ENCODE measurements around the gene PATL2.
"Not testable (repeated sequence)": the region's sequence is repeated elsewhere in the genome, so short reads cannot be mapped to it uniquely, and the experiment has no call there.

PATL2 gene

DNA sequence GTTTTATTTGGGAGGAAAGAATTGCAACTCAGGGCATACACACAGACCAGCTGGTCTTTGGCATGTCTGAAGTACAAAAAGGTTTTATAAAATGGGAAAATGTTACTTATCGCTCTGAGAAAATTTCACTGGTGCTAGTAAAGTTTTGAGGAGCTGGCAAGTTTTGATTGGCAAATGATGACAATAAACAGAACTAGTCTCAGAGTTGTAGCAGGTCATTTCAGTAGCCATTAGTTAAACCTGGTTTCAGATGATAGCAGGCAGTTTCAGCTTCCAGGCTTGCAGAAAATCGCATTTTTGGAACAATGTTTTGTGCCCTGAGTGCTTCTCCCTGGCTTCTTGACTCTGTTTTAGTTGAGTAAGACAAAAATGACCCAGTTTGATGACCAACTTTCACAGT is 10.9 kb upstream of the PATL2 start:
- H3K9me3 ChIP-seq (ENCODE audit: severe bottlenecking), result no peaks in the 10 kb centered on the region
- H3K27ac ChIP-seq (ENCODE audit: poor library complexity, severe bottlenecking), result no peak overlapping the region
- no peak overlapping the region for H3K4me3 ChIP-seq (ENCODE audit: severe bottlenecking)
- H3K36me3 ChIP-seq (ENCODE audit: low read depth), result peaks cover 20% of the 10 kb centered on the region
- DNase-seq (ENCODE audit: low spot score) (no peak), ATAC-seq (ENCODE audit: low read depth) (no peak)
- H3K4me1 ChIP-seq (ENCODE audit: insufficient read depth, poor library complexity, severe bottlenecking), result peaks cover 11% of the 10 kb centered on the region
- TF ChIP-seq, protein P1, sequence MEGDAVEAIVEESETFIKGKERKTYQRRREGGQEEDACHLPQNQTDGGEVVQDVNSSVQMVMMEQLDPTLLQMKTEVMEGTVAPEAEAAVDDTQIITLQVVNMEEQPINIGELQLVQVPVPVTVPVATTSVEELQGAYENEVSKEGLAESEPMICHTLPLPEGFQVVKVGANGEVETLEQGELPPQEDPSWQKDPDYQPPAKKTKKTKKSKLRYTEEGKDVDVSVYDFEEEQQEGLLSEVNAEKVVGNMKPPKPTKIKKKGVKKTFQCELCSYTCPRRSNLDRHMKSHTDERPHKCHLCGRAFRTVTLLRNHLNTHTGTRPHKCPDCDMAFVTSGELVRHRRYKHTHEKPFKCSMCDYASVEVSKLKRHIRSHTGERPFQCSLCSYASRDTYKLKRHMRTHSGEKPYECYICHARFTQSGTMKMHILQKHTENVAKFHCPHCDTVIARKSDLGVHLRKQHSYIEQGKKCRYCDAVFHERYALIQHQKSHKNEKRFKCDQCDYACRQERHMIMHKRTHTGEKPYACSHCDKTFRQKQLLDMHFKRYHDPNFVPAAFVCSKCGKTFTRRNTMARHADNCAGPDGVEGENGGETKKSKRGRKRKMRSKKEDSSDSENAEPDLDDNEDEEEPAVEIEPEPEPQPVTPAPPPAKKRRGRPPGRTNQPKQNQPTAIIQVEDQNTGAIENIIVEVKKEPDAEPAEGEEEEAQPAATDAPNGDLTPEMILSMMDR (IDR thresholded peaks at IDR 0.05; ENCODE audit: poor library complexity, severe bottlenecking), result no peak
- no peaks in the 10 kb centered on the region for H3K27me3 ChIP-seq (ENCODE audit: insufficient read depth, poor library complexity, severe bottlenecking)

DNA sequence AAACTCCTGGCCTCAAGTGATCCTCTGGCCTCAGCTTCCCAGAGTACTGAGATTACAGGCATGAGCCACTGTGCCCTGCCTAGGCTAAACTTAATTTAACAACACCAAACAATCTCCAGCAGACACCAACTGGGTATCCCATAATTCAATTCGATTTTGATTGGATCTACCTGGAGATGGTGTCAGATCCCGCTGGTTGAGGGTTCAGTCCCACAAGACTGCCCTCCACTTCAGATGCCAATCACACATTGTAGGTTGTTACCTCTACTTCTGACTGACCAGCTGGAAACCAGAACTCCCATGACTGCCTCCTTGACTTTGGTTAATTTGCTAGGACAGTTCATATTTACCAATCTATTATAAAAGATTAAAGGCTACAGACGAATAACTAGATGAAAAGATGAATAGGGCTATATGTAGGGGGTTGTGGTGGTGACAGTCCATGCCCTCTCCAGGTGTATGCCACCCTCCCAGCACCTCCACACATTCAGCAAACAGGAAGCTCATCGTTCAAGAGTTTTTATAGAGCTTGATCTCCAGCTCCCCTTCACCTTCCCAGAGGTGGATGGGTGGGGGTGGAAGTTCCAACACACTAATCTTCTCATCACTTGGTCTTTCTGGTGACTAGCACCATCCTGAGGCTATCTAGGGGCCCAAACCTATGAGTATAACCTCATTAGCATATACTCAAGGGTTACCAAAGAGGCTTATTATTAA is 9.5 kb upstream of the PATL2 start:
- TF ChIP-seq, protein P1 (IDR thresholded peaks at IDR 0.05; ENCODE audit: poor library complexity, severe bottlenecking), result no peak
- Histone ChIP-seq H3K36me3 (ENCODE audit: low read depth) (peaks cover 34% of the 10 kb centered on the region), H3K4me1 (ENCODE audit: insufficient read depth, poor library complexity, severe bottlenecking) (no peaks in the 10 kb centered on the region), H3K27me3 (ENCODE audit: insufficient read depth, poor library complexity, severe bottlenecking) (no peaks in the 10 kb centered on the region), H3K9me3 (ENCODE audit: severe bottlenecking) (no peaks in the 10 kb centered on the region), H3K4me3 (ENCODE audit: severe bottlenecking) (no peak overlapping the region), H3K27ac (ENCODE audit: poor library complexity, severe bottlenecking) (no peak overlapping the region)
- no peak for DNase-seq (ENCODE audit: low spot score)
- peak; percentile 43; the same call in 2 of the 3 replicates for ATAC-seq (ENCODE audit: low read depth)

DNA sequence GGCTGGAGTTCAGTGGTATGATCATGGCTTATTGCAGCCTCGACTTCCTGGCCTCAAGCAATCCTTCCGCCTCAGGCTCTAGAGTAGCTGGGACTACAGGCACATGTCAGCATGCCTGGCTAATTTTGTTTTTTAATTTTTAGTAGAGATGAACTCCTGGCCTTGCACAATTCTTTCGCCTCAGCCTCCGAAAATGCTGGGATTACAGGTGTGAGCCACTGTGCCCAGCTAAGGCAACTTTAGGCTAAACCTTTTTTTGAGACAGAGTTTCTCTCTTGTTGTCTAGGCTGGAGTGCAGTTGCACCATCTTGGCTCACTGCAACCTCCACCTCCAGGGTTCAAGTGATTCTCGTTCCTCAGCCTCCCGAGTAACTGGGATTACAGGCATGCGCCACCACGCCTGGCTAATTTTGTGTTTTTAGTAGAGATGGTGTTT is 8.9 kb upstream of the PATL2 start:
- H3K36me3 ChIP-seq (ENCODE audit: low read depth), result peaks cover 40% of the 10 kb centered on the region
- H3K4me3 ChIP-seq (ENCODE audit: severe bottlenecking); H3K27ac ChIP-seq (ENCODE audit: poor library complexity, severe bottlenecking); ATAC-seq (ENCODE audit: low read depth); H3K4me1 ChIP-seq (ENCODE audit: insufficient read depth, poor library complexity, severe bottlenecking); DNase-seq (ENCODE audit: low spot score); H3K27me3 ChIP-seq (ENCODE audit: insufficient read depth, poor library complexity, severe bottlenecking); H3K9me3 ChIP-seq (ENCODE audit: severe bottlenecking): not testable (repeated sequence)

DNA sequence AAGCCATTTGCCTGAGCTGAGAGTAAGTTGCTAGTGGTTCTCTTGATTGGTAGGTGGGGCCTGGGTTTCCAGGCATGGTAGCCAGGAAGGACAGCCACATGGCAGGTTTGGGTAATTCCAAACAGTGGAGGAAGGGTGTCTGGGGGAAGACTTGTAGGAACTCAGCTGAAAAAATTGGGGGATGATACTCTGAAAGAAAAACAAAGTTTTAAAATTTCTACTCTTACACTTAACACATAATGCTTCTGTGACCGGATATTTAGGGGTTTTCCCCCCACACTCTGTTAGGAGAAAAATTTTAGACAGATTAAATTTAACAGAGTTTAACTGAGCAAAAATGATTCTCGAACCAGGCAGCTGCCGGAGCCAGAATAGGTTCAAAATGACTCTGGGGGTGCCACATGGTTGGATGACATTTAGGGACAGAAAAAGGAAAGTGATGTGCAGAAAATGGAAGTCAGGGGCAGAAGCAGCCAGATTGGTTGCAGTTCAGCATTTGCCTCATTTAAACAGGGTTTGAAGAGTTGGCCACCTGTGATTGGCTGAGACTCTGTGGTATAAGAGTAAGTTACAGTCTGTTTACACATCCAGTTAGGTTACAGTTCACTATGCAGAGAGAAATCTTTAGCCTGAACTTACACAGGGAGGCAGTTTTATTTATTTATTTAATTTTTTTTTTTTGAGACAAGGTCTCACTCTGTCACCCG is 8.3 kb upstream of the PATL2 start:
- Histone ChIP-seq H3K36me3 (ENCODE audit: low read depth) (peaks cover 46% of the 10 kb centered on the region), H3K4me1 (ENCODE audit: insufficient read depth, poor library complexity, severe bottlenecking) (no peaks in the 10 kb centered on the region), H3K27me3 (ENCODE audit: insufficient read depth, poor library complexity, severe bottlenecking) (no peaks in the 10 kb centered on the region), H3K27ac (ENCODE audit: poor library complexity, severe bottlenecking) (no peak overlapping the region), H3K4me3 (ENCODE audit: severe bottlenecking) (no peak overlapping the region), H3K9me3 (ENCODE audit: severe bottlenecking) (no peaks in the 10 kb centered on the region)
- TF ChIP-seq, protein P1 (IDR thresholded peaks at IDR 0.05; ENCODE audit: poor library complexity, severe bottlenecking), result no peak
- ATAC-seq (ENCODE audit: low read depth), result peak; percentile 33; the same call in 2 of the 3 replicates
- no peak for DNase-seq (ENCODE audit: low spot score)

DNA sequence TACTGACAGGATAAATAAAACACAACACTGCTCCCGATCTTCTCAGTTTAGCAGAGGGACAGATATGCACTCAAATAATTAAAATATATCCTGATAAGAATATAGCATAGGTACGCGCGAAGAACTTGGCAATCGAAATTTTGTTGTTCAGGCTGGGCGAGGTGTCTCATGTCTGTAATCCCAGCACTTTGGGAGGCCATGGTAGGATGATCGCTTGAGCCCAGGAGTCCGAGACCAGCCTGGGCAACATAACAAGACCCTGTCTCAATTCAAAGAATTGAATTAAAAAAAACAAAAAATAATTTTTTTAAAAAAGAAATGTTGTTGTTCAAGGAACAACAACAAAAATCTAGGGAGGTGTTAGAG is 7.8 kb upstream of the PATL2 start:
- H3K27me3 ChIP-seq (ENCODE audit: insufficient read depth, poor library complexity, severe bottlenecking), result no peaks in the 10 kb centered on the region
- no peak for ATAC-seq (ENCODE audit: low read depth)
- H3K4me3 ChIP-seq (ENCODE audit: severe bottlenecking), result no peak overlapping the region
- H3K36me3 ChIP-seq (ENCODE audit: low read depth), result peaks cover 51% of the 10 kb centered on the region
- no peaks in the 10 kb centered on the region for H3K4me1 ChIP-seq (ENCODE audit: insufficient read depth, poor library complexity, severe bottlenecking)
- no peak for DNase-seq (ENCODE audit: low spot score)
- TF ChIP-seq, protein P1 (IDR thresholded peaks at IDR 0.05; ENCODE audit: poor library complexity, severe bottlenecking), result no peak
- no peak overlapping the region for H3K27ac ChIP-seq (ENCODE audit: poor library complexity, severe bottlenecking)
- no peaks in the 10 kb centered on the region for H3K9me3 ChIP-seq (ENCODE audit: severe bottlenecking)

Data from RWPE2 (cell line).